ENCODE measurements around the gene LRMDA. TPM values are rescaled to one million over a fixed set of nuclear protein-coding genes. Genes with fewer than 3 reads are reported as not detected.

LRMDA gene
- total and polyA plus RNA-seq, 2 donors (not counting 1 experiment from before 2014, with no cell fraction given): 0.12 TPM; not detected in 1

DNA sequence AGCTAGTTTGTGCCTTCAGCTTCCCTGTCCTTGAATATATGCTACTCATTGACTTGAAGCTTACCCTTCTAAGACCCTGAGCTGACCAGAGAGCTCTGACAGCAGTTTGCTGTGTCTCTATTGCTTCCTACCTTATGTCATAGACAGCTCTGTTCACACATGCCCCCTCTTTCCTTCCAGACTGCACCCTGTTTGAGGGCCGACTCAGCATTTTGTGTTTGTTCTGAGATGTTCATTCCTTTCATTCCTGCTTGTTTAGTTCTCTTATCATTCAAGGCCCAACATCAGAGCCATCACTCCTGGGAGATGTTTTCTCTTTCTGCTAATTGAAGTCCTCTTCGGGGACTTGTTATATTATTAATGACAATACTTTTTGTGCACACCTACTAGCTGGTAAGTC, 518.9 kb downstream of the LRMDA start:
- H3K79me2 ChIP-seq (ENCODE audit: control insufficient read depth, insufficient read depth, low read length): no peaks in the 10 kb centered on the region
- no CpG with 5 or more reads among the region's 2 CpGs for WGBS (ENCODE audit: insufficient coverage)
- ATAC-seq (ENCODE audit: low read depth) (no peak), DNase-seq (no peak)
- H4K20me1 ChIP-seq (ENCODE audit: control insufficient read depth, insufficient read depth, low read length, poor library complexity, severe bottlenecking): no peaks in the 10 kb centered on the region
- no peaks in the 10 kb centered on the region for H3K27me3 ChIP-seq (replicated peaks in 1 of 4; ENCODE audit: control extremely low read depth in 1 of 4, control insufficient read depth in 3 of 4, insufficient read depth in 4 of 4, low read length in 3 of 4)
- no peak for TF ChIP-seq EZH2 (IDR thresholded peaks at IDR 0.05; ENCODE audit: borderline replicate concordance, insufficient read depth, low read depth, low read length, poor library complexity, severe bottlenecking)
- TF ChIP-seq, protein P1, sequence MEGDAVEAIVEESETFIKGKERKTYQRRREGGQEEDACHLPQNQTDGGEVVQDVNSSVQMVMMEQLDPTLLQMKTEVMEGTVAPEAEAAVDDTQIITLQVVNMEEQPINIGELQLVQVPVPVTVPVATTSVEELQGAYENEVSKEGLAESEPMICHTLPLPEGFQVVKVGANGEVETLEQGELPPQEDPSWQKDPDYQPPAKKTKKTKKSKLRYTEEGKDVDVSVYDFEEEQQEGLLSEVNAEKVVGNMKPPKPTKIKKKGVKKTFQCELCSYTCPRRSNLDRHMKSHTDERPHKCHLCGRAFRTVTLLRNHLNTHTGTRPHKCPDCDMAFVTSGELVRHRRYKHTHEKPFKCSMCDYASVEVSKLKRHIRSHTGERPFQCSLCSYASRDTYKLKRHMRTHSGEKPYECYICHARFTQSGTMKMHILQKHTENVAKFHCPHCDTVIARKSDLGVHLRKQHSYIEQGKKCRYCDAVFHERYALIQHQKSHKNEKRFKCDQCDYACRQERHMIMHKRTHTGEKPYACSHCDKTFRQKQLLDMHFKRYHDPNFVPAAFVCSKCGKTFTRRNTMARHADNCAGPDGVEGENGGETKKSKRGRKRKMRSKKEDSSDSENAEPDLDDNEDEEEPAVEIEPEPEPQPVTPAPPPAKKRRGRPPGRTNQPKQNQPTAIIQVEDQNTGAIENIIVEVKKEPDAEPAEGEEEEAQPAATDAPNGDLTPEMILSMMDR (IDR thresholded peaks at IDR 0.05): no peak
- intact Hi-C loops (cut with micrococcal nuclease): no loop called here
- no peak overlapping the region for H3K9ac ChIP-seq (ENCODE audit: low read length)
- no peaks in the 10 kb centered on the region for H3K36me3 ChIP-seq (replicated peaks in 1 of 2; ENCODE audit: control extremely low read depth in 1 of 2, control insufficient read depth in 1 of 2, extremely low read depth in 1 of 2, insufficient read depth in 2 of 2, low read length in 1 of 2)
- no peak overlapping the region for H3K4me3 ChIP-seq (ENCODE audit: control extremely low read depth in 1 of 5, extremely low read depth in 1 of 5, insufficient read depth in 1 of 5, low read depth in 2 of 5, low read length in 4 of 5)
- peaks cover 0 to 8% (median 0%) of the 10 kb centered on the region in 3 donors for H3K9me3 ChIP-seq (ENCODE audit: control extremely low read depth in 1 of 3, control insufficient read depth in 2 of 3, insufficient read depth in 1 of 3, low read length in 2 of 3)
- Mint-ChIP-seq H3K27ac (no peak overlapping the region), H3K4me3 (no peak overlapping the region), H3K27me3 (peaks cover 3% of the 10 kb centered on the region), H3K4me1 (no peaks in the 10 kb centered on the region), H3K9me3 (ENCODE audit: insufficient read depth) (peaks cover under 1% of the 10 kb centered on the region)
- ChIA-PET POLR2A (no interaction called here), CTCF (no interaction called here)
- no peaks in the 10 kb centered on the region for H3K4me1 ChIP-seq (ENCODE audit: control insufficient read depth in 2 of 2, insufficient read depth in 2 of 2, low read length in 2 of 2)
- no peak overlapping the region for H3K27ac ChIP-seq (ENCODE audit: low read length in 2 of 2)
- H3K4me2 ChIP-seq (replicated peaks; ENCODE audit: low read depth, low read length, poor library complexity, severe bottlenecking): no peak overlapping the region
- no peak overlapping the region for H2AFZ ChIP-seq (ENCODE audit: insufficient read depth, low read depth, low read length, poor library complexity, severe bottlenecking)

GRCh38 chr10:75950997-75951589, 519.7 kb downstream of the LRMDA start:
- H3K4me2 ChIP-seq (replicated peaks; ENCODE audit: low read depth, low read length, poor library complexity, severe bottlenecking): no peak overlapping the region
- H3K9ac ChIP-seq (ENCODE audit: low read length): no peak overlapping the region
- DNase-seq (no peak), ATAC-seq (ENCODE audit: low read depth) (no peak)
- H3K4me3 Mint-ChIP-seq: no peak overlapping the region
- no peak overlapping the region for H3K27ac ChIP-seq (ENCODE audit: low read length in 2 of 2)
- H3K9me3 ChIP-seq (ENCODE audit: control extremely low read depth in 1 of 3, control insufficient read depth in 2 of 3, insufficient read depth in 1 of 3, low read length in 2 of 3): peaks cover 0 to 5% (median 0%) of the 10 kb centered on the region in 3 donors
- H3K27ac Mint-ChIP-seq: no peak overlapping the region
- H3K27me3 Mint-ChIP-seq: peaks cover 3% of the 10 kb centered on the region
- H3K79me2 ChIP-seq (ENCODE audit: control insufficient read depth, insufficient read depth, low read length): no peaks in the 10 kb centered on the region
- H3K4me1 Mint-ChIP-seq: no peaks in the 10 kb centered on the region
- no peaks in the 10 kb centered on the region for H3K27me3 ChIP-seq (replicated peaks in 1 of 4; ENCODE audit: control extremely low read depth in 1 of 4, control insufficient read depth in 3 of 4, insufficient read depth in 4 of 4, low read length in 3 of 4)
- intact Hi-C loops (cut with micrococcal nuclease): no loop called here
- H3K4me3 ChIP-seq (ENCODE audit: control extremely low read depth in 1 of 5, extremely low read depth in 1 of 5, insufficient read depth in 1 of 5, low read depth in 2 of 5, low read length in 4 of 5): no peak overlapping the region
- no peaks in the 10 kb centered on the region for H3K4me1 ChIP-seq (ENCODE audit: control insufficient read depth in 2 of 2, insufficient read depth in 2 of 2, low read length in 2 of 2)
- no peaks in the 10 kb centered on the region for H4K20me1 ChIP-seq (ENCODE audit: control insufficient read depth, insufficient read depth, low read length, poor library complexity, severe bottlenecking)
- no peaks in the 10 kb centered on the region for H3K9me3 Mint-ChIP-seq (ENCODE audit: insufficient read depth)
- no peaks in the 10 kb centered on the region for H3K36me3 ChIP-seq (replicated peaks in 1 of 2; ENCODE audit: control extremely low read depth in 1 of 2, control insufficient read depth in 1 of 2, extremely low read depth in 1 of 2, insufficient read depth in 2 of 2, low read length in 1 of 2)
- POLR2A ChIA-PET: no interaction called here
- H2AFZ ChIP-seq (ENCODE audit: insufficient read depth, low read depth, low read length, poor library complexity, severe bottlenecking): no peak overlapping the region
- CTCF ChIA-PET: no interaction called here
- 90% methylated on average over 6 of the region's 7 CpGs for WGBS (ENCODE audit: insufficient coverage)
- TF ChIP-seq, protein P1 (IDR thresholded peaks at IDR 0.05): no peak
- TF ChIP-seq EZH2 (IDR thresholded peaks at IDR 0.05; ENCODE audit: borderline replicate concordance, insufficient read depth, low read depth, low read length, poor library complexity, severe bottlenecking): no peak
